Effector memory CD4-positive, alpha-beta T cell (primary cell): ENCODE measurements around the gene ASB10.

ENCODE experiments used
- DNase-seq, 3 donors: peaks; one replicate each; pipeline ENCODE4 v3.0.0-alpha.2; 2020
- H3K27ac ChIP-seq: 2 replicates; pipeline ENCODE4 v1.7.0; 2013; ENCODE audit warnings: mild to moderate bottlenecking, low read length, moderate library complexity; ENCODE audit not compliant: insufficient read depth, poor library complexity, severe bottlenecking
- H3K27me3 ChIP-seq: replicated peaks from 2 replicates; pipeline ENCODE4 v1.7.0; 2013; ENCODE audit warnings: mild to moderate bottlenecking, low read length; ENCODE audit not compliant: insufficient read depth, control insufficient read depth, poor library complexity, severe bottlenecking
- H3K36me3 ChIP-seq: 2 replicates; pipeline ENCODE4 v1.7.0; 2013; ENCODE audit warnings: mild to moderate bottlenecking, low read length, moderate library complexity; ENCODE audit not compliant: control insufficient read depth, insufficient read depth
- H3K4me1 ChIP-seq: 2 replicates; pipeline ENCODE4 v1.7.0; 2013; ENCODE audit warnings: low read length, mild to moderate bottlenecking; ENCODE audit not compliant: control insufficient read depth, insufficient read depth, poor library complexity, severe bottlenecking
- H3K4me3 ChIP-seq: 2 replicates; pipeline ENCODE4 v1.7.0; 2013; ENCODE audit warnings: low read length, low read depth, mild to moderate bottlenecking; ENCODE audit not compliant: insufficient read depth, poor library complexity, severe bottlenecking
- H3K9me3 ChIP-seq: 2 replicates; pipeline ENCODE4 v1.7.0; 2013; ENCODE audit warnings: mild to moderate bottlenecking, low read length, moderate library complexity; ENCODE audit not compliant: control insufficient read depth

Gene ASB10

DNA sequence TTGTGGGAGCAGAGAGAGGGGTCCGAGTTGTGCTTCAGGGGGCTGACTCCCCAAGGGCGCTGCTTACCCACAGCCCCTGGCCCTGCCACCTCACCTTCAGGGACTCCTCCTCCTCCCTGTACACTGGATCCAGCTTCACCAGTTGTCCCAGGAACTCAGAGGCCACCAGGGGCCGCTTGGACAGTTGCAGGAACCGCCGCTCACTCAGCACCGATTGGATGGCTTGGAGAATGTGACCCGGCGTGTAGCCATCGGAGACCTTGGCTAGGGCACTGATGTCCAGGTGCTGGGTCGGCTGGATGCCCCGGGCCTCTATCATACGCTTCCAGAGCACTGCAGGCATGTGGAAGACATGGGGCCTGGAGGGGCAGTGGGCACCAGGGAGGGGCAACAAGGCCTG, 4.5 kb upstream of the ASB10 start:
- Histone ChIP-seq H3K27me3 (no peaks in the 10 kb centered on the region), H3K4me1 (peaks cover 8% of the 10 kb centered on the region), H3K27ac (no peak overlapping the region), H3K36me3 (no peaks in the 10 kb centered on the region), H3K4me3 (no peak overlapping the region), H3K9me3 (no peaks in the 10 kb centered on the region)
- no peak for DNase-seq

DNA sequence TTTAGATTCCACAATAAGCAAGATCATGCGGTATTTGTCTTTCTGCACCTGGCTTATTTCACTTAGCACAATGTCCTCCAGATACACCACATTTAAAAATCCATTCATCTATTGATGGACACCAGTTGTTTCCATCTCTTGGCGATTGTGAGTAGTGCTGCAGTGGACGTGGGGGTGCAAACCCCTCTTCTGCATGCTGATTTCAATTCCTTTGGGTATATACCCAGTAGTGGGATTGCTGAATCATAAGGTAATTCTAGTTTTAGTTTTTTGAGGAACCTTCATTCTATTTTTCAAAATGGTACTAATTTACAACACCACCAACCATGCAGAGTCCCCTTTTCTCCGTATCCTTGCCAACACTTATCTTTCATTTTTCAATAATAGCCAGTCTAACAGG, 2.0 kb upstream of the ASB10 start:
- DNase-seq: no peak
- Histone ChIP-seq H3K27me3 (no peaks in the 10 kb centered on the region), H3K36me3 (no peaks in the 10 kb centered on the region), H3K9me3 (no peaks in the 10 kb centered on the region), H3K27ac (no peak overlapping the region), H3K4me1 (peaks cover 2% of the 10 kb centered on the region), H3K4me3 (no peak overlapping the region)

DNA sequence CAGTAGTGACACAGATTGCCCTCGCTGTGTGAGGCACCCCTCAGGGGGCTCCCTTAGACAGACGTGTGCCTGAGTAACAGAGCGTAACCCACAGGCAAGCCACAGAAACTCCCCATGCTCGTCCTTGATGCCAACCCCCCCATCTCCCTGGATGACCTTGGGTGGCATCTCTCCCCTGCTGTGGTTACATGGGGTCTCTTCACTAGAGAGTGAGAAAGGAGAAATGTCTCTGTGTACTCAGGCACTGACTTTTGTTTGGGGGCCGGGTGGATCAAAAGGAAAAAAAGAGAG, 1.1 kb upstream of the ASB10 start:
- H3K27me3 ChIP-seq: no peaks in the 10 kb centered on the region

DNA sequence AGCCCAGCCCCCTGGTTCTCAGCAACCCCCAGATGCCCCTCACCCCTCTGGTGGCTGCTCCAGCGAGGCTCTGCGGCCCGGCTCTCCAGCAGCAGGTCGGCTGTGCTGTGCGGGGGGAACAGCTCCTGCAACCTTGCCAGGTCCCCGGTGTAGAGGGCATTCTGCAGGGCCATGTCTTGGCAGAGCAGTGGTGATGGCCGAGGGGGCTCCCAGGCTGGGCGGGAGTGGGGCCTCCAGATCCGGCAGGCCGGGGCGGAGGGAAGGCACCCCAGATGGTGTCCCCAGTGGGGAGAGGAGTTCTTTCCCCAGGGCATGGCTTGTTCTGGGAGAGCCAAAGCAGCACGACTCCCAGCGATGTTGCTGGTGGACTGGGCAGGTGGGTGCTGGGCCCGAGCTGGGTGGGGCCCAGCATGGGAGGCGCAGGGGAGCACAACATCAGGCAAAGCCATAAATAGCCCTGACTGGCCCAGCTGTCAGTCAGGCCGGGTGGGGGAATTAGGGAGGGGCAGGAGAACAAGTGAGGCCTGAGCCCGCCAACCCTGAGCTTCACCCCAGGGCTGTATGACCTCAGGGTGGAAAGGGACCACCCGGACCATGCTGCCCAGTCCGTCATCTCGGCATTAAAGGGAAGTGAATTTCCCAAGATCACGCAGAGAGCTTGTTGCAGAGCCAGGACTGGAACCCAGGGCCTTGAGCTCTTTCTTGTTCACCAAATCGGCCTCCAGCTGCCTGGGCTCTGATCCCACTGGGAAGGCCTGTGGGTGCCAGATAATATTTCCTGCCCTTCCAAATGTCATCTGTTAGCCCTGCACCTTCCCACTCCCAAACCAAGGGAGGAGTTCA, 580 bp upstream of the ASB10 start:
- Histone ChIP-seq H3K4me3 (no peak overlapping the region), H3K36me3 (no peaks in the 10 kb centered on the region), H3K27ac (no peak overlapping the region), H3K9me3 (no peaks in the 10 kb centered on the region), H3K4me1 (no peaks in the 10 kb centered on the region), H3K27me3 (no peaks in the 10 kb centered on the region)
- DNase-seq: no peak

More for the DNA sequence above, 1.1 kb upstream of the ASB10 start:
- Histone ChIP-seq H3K27ac (no peak overlapping the region), H3K36me3 (no peaks in the 10 kb centered on the region), H3K4me3 (no peak overlapping the region), H3K9me3 (no peaks in the 10 kb centered on the region), H3K4me1 (no peaks in the 10 kb centered on the region)
- no peak for DNase-seq

DNA sequence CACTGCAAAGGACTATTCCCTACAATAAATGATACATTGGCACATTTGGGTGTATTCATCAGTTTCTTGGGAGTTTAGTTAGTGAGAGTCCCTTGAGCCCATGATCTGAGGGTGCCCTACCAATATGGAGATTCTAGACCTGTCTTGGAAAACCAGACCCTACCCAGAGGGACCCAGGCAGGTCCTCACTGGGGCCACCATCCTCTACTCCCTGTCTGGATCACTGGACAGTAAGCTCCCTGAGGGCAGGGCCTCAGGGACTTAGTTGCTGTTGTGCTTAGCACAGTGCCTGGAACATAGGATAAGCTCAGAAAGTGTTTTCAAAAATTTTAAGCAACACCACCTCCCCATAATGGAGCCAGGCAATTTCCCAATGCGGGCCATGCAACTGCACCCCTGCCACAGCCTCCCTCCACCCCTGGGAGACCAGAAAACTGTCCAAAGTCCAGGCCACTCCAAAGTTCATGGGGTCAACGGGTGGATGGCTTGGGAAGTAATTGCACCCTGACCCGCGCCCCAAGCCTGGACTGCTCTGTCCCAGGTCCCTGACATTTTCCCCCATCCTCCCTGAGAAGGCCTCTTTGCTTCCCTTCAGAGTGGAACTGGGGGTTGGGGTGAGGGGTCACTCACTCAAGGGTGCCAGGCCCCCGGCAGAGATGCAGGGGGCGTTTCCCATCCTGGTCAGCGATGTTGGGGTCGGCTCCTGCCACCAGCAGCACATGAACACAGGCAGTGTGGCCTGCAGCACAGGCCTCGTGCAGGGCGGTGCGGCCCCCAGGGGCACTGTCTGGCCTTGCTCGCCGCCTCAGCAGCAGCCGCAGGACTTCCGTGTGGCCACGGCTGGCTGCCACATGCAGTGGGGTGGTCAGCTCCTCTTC, 1.0 kb downstream of the ASB10 start:
- Histone ChIP-seq H3K36me3 (no peaks in the 10 kb centered on the region), H3K4me1 (no peaks in the 10 kb centered on the region), H3K9me3 (no peaks in the 10 kb centered on the region), H3K4me3 (no peak overlapping the region), H3K27ac (no peak overlapping the region), H3K27me3 (no peaks in the 10 kb centered on the region)
- DNase-seq: no peak

DNA sequence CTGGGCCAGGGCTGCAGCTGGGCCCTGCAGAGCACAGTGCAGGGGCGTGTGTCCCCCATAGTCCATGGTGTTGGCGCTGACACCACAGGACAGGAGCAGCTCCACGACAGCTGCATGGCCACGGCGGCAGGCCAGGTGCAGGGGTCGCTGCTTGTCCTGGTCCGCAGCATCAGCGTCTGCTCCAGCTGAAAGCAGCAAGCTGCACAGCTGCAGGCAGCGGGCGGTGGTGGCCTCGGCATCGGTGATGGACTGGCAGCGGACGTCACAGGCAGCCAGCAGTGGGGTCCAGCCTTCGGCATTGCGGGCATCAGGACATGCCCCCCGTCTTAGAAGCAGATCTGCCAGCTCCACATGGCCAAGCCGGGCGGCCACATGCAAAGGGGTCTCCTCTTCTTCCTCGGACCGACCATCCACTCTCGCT, 6.0 kb downstream of the ASB10 start:
- Histone ChIP-seq H3K27ac (no peak overlapping the region), H3K27me3 (peaks cover 3% of the 10 kb centered on the region), H3K4me3 (no peak overlapping the region), H3K9me3 (no peaks in the 10 kb centered on the region), H3K36me3 (no peaks in the 10 kb centered on the region), H3K4me1 (no peaks in the 10 kb centered on the region)
- no peak for DNase-seq

DNA sequence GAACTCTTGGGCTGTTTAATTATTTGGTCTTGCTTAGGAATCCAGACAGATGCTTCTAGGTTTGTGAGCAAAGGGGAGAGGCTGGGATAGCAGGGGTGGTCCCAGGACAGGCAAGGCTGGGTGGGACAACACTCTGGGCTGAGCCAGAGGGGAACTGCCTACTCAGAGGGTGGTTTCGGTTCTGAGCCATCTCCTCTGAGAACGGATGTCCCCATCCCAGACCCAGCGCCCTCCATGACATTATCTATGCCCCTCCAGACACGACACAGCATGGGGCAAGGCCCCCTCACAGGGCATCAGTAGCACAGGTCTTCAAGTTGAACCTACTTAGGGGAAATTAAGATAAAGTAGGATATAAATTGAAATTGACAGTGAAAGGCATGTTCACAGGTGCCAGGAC, 7.1 kb downstream of the ASB10 start:
- no peak for DNase-seq
- Histone ChIP-seq H3K4me3 (no peak overlapping the region), H3K27ac (no peak overlapping the region), H3K9me3 (no peaks in the 10 kb centered on the region), H3K36me3 (no peaks in the 10 kb centered on the region), H3K27me3 (peaks cover 3% of the 10 kb centered on the region), H3K4me1 (no peaks in the 10 kb centered on the region)

DNA sequence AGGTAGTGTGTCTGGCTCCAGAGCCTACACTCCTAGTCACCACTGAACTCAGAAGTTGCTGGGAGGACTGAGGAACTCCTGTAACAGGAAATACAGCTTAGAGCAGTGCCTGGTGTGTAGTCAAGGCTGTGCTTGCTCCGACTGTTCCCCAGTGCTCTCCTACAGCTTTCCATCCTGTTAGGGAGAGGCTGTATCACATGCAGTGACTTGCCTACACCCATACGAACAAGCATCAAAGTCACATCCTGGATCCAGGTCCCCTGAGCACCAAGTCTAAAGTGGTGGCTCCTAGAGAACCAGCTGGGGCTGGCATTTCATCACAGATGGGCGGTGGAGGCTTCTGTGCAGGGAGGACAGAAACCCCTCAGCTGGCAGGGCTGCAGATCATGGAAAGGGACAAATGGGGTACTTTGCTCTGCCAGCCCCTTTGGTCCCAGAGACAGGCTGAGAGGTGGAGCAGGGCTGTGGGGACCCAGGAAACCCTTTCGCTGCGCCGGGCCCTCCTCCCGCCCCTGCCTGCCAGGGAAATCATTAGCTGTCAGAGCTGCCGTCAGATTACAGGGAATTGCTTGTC, 7.7 kb downstream of the ASB10 start:
- H3K9me3 ChIP-seq: no peaks in the 10 kb centered on the region
- no peak overlapping the region for H3K27ac ChIP-seq
- no peak for DNase-seq
- H3K36me3 ChIP-seq: no peaks in the 10 kb centered on the region
- no peak overlapping the region for H3K4me3 ChIP-seq
- no peaks in the 10 kb centered on the region for H3K4me1 ChIP-seq
- peaks cover 3% of the 10 kb centered on the region for H3K27me3 ChIP-seq

DNA sequence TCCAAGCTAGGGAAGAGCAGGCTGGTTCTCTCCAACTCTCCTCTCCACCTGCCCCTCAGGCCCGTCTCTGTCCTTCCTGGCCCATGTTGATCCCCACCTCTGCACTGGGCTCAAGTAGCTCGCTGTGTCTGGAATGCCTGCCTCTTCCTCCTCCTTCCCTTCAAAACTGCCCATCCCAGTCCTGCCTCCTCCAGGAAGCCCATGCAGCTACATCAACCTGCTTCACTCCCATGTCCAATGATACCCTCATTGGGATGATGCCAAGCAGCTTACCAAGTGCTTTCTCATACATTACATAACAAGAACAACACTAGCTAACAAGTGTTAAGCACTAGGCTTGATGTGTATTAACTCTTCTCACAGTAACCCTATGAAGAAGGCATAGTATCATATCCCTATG, 8.2 kb downstream of the ASB10 start:
- H3K4me3 ChIP-seq: no peak overlapping the region
- no peak overlapping the region for H3K27ac ChIP-seq
- H3K9me3 ChIP-seq: no peaks in the 10 kb centered on the region
- H3K4me1 ChIP-seq: no peaks in the 10 kb centered on the region
- H3K27me3 ChIP-seq: peaks cover 3% of the 10 kb centered on the region
- H3K36me3 ChIP-seq: no peaks in the 10 kb centered on the region
- no peak for DNase-seq

DNA sequence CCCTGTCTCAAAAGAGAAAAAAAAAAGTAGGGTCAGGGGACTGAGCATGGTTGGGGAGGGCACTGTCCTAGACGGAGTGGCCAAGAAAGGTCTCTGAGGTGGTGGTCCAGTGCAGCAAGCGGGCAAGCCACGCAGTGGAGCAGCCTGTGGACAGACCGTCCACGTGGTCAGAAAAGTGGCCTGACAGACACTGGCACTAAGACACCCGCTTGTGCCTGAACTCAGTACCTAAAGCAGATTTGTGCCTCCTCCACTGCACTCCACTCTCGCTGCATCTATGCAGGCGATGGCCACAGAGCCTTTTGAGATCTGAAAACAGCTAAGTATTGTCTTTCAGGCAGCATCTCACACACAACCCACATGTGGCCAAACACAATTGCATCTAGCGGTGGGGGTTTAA, 8.8 kb downstream of the ASB10 start:
- DNase-seq: no peak
- H3K4me1 ChIP-seq: no peaks in the 10 kb centered on the region
- H3K4me3 ChIP-seq: no peak overlapping the region
- no peaks in the 10 kb centered on the region for H3K9me3 ChIP-seq
- no peaks in the 10 kb centered on the region for H3K36me3 ChIP-seq
- no peak overlapping the region for H3K27ac ChIP-seq
- peaks cover 3% of the 10 kb centered on the region for H3K27me3 ChIP-seq
